Measurements from ENCODE around the gene AKT1S1.

AKT1S1 gene

DNA sequence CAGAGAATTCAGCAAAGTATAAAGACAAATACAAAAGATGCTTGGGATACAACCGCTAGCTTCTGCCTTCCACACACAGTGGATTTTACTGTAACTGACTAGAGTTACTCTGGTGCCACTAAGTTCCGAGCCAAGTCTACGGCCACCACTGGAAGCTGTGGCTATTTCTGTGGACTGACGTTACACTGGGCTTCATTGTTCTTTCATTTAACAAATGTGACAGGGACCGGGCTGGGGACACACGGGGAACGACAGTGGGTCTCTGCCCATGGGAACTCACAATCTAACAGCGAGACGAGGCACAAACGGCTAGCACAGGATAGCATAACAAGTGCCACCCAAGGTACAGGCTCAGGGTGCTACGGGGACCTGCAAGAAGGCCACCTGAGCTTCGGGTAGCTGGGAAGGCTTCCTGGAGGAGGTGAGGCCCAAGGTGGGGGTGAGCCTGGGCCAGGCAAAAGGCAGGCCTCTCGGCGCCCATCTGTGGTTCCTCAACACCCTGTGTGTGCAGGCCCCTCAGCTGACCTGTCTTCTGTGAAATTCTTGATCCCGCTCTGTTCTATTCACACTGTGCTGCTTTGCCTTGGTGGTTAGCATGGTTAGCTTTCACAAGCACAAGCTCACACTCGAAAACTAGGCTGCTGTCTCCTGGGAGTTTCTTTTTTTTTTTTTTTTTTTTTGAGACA lies 29.9 kb upstream of the AKT1S1 start:
- Histone ChIP-seq H3K4me3 (ENCODE audit: low read depth, low read length) (no peak overlapping the region), H3K36me3 (ENCODE audit: control insufficient read depth in 2 of 2, insufficient read depth in 1 of 2, low read length in 2 of 2) (peaks cover 30 to 49% of the 10 kb centered on the region in 2 experiments), H3K9me3 (ENCODE audit: control insufficient read depth, insufficient read depth, low read depth, low read length) (no peaks in the 10 kb centered on the region), H3K4me1 (ENCODE audit: control insufficient read depth, insufficient read depth, low read length) (no peaks in the 10 kb centered on the region), H3K27ac (ENCODE audit: extremely low read depth, low read depth, low read length) (no peak overlapping the region)
- ChIA-PET CTCF (no interaction called here), POLR2A (interaction anchor here (0.6 to 1.5 kb wide), 6 partner anchors 10 to 104 kb away, joined by 3 to 4 read pairs (median 3); partner anchors contain the start of gene AKT1S1)
- TF ChIP-seq ZBTB1 (tag by site-specific recombination; IDR thresholded peaks at IDR 0.05) (no peak), ZNF155 (tag by site-specific recombination; IDR thresholded peaks at IDR 0.05) (no peak)
- TF ChIP-seq, protein P1, sequence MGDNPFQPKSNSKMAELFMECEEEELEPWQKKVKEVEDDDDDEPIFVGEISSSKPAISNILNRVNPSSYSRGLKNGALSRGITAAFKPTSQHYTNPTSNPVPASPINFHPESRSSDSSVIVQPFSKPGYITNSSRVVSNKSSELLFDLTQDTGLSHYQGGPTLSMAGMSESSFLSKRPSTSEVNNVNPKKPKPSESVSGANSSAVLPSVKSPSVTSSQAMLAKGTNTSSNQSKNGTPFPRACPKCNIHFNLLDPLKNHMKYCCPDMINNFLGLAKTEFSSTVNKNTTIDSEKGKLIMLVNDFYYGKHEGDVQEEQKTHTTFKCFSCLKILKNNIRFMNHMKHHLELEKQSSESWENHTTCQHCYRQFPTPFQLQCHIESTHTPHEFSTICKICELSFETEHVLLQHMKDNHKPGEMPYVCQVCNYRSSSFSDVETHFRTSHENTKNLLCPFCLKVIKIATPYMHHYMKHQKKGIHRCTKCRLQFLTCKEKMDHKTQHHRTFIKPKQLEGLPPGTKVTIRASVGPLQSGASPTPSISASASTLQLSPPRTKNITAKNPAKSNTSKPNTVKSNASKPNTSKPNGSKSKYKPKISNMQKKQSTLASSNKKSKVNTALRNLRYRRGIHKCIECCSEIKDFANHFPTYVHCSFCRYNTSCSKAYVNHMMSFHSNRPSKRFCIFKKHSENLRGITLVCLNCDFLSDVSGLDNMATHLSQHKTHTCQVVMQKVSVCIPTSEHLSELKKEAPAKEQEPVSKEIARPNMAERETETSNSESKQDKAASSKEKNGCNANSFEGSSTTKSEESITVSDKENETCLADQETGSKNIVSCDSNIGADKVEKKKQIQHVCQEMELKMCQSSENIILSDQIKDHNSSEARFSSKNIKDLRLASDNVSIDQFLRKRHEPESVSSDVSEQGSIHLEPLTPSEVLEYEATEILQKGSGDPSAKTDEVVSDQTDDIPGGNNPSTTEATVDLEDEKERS (tag by site-specific recombination; IDR thresholded peaks at IDR 0.05): no peak

DNA sequence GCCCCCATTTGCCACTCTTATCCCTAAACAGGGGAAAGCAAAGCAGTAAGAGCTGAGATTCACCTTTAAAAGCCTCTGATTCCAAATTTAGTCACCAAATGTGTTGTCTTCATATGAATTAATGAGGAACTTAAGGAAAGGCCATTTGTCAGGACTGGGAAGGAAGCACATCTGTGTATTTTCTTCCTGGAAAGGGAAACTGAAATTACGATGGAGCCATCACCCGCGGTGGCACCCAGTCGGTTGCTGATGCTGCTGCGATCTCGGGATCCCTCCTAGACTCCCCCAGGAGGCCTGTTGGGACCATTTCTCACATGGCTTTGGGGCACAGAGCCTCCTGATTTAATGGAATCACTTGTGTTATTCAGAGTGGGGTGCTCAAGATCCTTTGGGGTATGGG lies 27.0 kb upstream of the AKT1S1 start:
- no peak for TF ChIP-seq ZNF600 (tag by site-specific recombination; IDR thresholded peaks at IDR 0.05)
- TF ChIP-seq ZNF707 (tag by site-specific recombination; IDR thresholded peaks at IDR 0.05): no peak
- TF ChIP-seq ZSCAN23 (tag by site-specific recombination; IDR thresholded peaks at IDR 0.05): no peak
- TF ChIP-seq ZNF558 (tag by site-specific recombination; IDR thresholded peaks at IDR 0.05): no peak
- no peak for TF ChIP-seq ZNF248 (tag by site-specific recombination; IDR thresholded peaks at IDR 0.05)
- no peak for TF ChIP-seq ZXDB (tag by site-specific recombination; IDR thresholded peaks at IDR 0.05)
- TF ChIP-seq, protein P2, sequence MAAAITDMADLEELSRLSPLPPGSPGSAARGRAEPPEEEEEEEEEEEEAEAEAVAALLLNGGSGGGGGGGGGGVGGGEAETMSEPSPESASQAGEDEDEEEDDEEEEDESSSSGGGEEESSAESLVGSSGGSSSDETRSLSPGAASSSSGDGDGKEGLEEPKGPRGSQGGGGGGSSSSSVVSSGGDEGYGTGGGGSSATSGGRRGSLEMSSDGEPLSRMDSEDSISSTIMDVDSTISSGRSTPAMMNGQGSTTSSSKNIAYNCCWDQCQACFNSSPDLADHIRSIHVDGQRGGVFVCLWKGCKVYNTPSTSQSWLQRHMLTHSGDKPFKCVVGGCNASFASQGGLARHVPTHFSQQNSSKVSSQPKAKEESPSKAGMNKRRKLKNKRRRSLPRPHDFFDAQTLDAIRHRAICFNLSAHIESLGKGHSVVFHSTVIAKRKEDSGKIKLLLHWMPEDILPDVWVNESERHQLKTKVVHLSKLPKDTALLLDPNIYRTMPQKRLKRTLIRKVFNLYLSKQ (tag by site-specific recombination; IDR thresholded peaks at IDR 0.05; ENCODE audit: borderline replicate concordance): no peak
- no peak for TF ChIP-seq ZNF664 (tag by site-specific recombination; IDR thresholded peaks at IDR 0.05)
- TF ChIP-seq ZNF596 (tag by site-specific recombination; IDR thresholded peaks at IDR 0.05): no peak
- no peak for TF ChIP-seq ZNF223 (tag by site-specific recombination; IDR thresholded peaks at IDR 0.05)
- POLR2A ChIA-PET: no interaction called here
- no peaks in the 10 kb centered on the region for H3K9me3 ChIP-seq (ENCODE audit: control insufficient read depth, insufficient read depth, low read depth, low read length)
- H3K4me3 ChIP-seq (ENCODE audit: low read depth, low read length): no peak overlapping the region
- H3K4me1 ChIP-seq (ENCODE audit: control insufficient read depth, insufficient read depth, low read length): no peaks in the 10 kb centered on the region
- peaks cover 12 to 23% of the 10 kb centered on the region in 2 experiments; a peak in 2 of 3 replicates for H3K36me3 ChIP-seq (ENCODE audit: control insufficient read depth in 2 of 2, insufficient read depth in 1 of 2, low read length in 2 of 2)
- H3K27ac ChIP-seq (ENCODE audit: extremely low read depth, low read depth, low read length): no peak overlapping the region
- CTCF ChIA-PET: no interaction called here

DNA sequence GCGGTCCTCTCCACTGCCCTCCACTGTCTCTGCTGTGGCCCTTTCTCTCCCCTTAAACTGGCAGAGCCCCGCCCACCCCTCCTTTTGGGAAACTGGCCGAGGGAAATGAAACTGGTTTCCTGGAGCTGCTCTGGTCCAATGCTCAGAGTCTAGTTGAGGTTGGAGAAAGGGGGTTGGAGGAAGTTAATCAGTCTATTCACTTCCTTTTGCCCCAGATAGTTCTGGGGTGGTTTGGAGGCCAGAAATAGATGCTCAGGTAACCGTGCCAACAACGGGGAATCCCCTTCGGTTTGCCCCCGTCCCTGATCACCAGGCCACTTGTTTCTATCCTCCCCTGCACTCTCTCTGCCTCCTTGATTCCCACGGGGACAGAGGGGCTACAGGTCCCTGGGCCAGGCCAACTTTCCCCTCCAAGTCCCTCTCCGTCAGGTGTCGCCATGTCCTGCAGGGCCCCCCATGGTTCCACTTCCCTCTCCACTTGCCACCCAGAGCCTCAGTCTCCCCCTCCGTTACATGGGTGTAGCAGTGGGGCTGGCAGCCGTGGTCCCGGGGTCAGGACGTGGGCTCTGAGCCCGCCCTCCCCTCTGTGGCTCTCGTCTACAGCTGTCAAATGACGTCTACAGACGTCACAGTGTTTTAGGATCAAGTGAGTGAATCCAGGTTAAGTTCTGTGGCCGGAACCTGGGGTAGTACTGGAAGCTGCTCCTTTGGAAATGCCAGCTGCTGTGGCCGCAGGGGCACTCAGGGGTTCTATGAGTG lies 19.9 kb upstream of the AKT1S1 start, which contains the start of gene IL4I1:
Gene IL4I1 (minus strand): TSS at position 25 of the 759 bp plus-strand sequence. CDS start 727 bp downstream, outside the sequence.
- CTCF ChIA-PET: no interaction called here
- Histone ChIP-seq H3K36me3 (ENCODE audit: control insufficient read depth in 2 of 2, insufficient read depth in 1 of 2, low read length in 2 of 2) (no peaks in the 10 kb centered on the region), H3K27ac (ENCODE audit: extremely low read depth, low read depth, low read length) (no peak within 1 kb of the TSS), H3K4me1 (ENCODE audit: control insufficient read depth, insufficient read depth, low read length) (no peaks in the 10 kb centered on the region), H3K4me3 (ENCODE audit: low read depth, low read length) (no peak within 1 kb of the TSS), H3K9me3 (ENCODE audit: control insufficient read depth, insufficient read depth, low read depth, low read length) (no peaks in the 10 kb centered on the region)
- POLR2A ChIA-PET: no interaction called here
- 0 out of 2 replicates have a peak, but pooled peaks have one; percentile 13 for TF ChIP-seq ZNF366 (tag by site-specific recombination; conservative IDR thresholded peaks at IDR 0.05)
- TF ChIP-seq, protein P3, sequence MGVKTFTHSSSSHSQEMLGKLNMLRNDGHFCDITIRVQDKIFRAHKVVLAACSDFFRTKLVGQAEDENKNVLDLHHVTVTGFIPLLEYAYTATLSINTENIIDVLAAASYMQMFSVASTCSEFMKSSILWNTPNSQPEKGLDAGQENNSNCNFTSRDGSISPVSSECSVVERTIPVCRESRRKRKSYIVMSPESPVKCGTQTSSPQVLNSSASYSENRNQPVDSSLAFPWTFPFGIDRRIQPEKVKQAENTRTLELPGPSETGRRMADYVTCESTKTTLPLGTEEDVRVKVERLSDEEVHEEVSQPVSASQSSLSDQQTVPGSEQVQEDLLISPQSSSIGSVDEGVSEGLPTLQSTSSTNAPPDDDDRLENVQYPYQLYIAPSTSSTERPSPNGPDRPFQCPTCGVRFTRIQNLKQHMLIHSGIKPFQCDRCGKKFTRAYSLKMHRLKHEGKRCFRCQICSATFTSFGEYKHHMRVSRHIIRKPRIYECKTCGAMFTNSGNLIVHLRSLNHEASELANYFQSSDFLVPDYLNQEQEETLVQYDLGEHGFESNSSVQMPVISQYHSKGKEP (tag by site-specific recombination; IDR thresholded peaks at IDR 0.05): no peak
